ENCODE results near the gene TBC1D5.

GRCh38 chr3:17373304-17373703 is 369.1 kb downstream of the TBC1D5 start:
- TF ChIP-seq CTCF (conservative IDR thresholded peaks at IDR 0.05; ENCODE audit: low read depth, low read length), result no peak
- TF ChIP-seq POLR2A (IDR thresholded peaks at IDR 0.05; ENCODE audit: low read depth, low read length), result no peak
- TF ChIP-seq SMC3 (IDR thresholded peaks at IDR 0.05; ENCODE audit: low read depth, low read length), result no peak
- peak; percentile 37; the same call in 1 of the 2 replicates for TF ChIP-seq MAFK (IDR thresholded peaks at IDR 0.05; ENCODE audit: low read depth, low read length)
- no peak for TF ChIP-seq RAD21 (IDR thresholded peaks at IDR 0.05; ENCODE audit: low read length)
- no peak for TF ChIP-seq USF2 (IDR thresholded peaks at IDR 0.05; ENCODE audit: low read depth, low read length)
- TF ChIP-seq BHLHE40 (IDR thresholded peaks at IDR 0.05; ENCODE audit: low read depth, low read length), result no peak
- no peak for TF ChIP-seq NFE2L2 (IDR thresholded peaks at IDR 0.05; ENCODE audit: low read depth, low read length)
- no peak for TF ChIP-seq CEBPB (IDR thresholded peaks at IDR 0.05; ENCODE audit: low read depth, low read length)
- no peak for TF ChIP-seq MXI1 (IDR thresholded peaks at IDR 0.05; ENCODE audit: borderline replicate concordance, low read depth, low read length)
- TF ChIP-seq RCOR1 (IDR thresholded peaks at IDR 0.05; ENCODE audit: insufficient replicate concordance, low read length), result no peak

All from IMR-90 (cell line).